ENCODE data around the gene MAGEB16. TPM values are rescaled to one million over a fixed set of nuclear protein-coding genes. Genes with fewer than 3 reads are reported as not detected.

MAGEB16 gene
- total RNA-seq, 2 donors from 2014 or later: not detected

GRCh38 chrX:35842674-35843073 is 44.5 kb downstream of the MAGEB16 start:
- TF ChIP-seq, protein P1, sequence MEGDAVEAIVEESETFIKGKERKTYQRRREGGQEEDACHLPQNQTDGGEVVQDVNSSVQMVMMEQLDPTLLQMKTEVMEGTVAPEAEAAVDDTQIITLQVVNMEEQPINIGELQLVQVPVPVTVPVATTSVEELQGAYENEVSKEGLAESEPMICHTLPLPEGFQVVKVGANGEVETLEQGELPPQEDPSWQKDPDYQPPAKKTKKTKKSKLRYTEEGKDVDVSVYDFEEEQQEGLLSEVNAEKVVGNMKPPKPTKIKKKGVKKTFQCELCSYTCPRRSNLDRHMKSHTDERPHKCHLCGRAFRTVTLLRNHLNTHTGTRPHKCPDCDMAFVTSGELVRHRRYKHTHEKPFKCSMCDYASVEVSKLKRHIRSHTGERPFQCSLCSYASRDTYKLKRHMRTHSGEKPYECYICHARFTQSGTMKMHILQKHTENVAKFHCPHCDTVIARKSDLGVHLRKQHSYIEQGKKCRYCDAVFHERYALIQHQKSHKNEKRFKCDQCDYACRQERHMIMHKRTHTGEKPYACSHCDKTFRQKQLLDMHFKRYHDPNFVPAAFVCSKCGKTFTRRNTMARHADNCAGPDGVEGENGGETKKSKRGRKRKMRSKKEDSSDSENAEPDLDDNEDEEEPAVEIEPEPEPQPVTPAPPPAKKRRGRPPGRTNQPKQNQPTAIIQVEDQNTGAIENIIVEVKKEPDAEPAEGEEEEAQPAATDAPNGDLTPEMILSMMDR (IDR thresholded peaks at IDR 0.05): no peak
- DNase-seq: no peak
- no peaks in the 10 kb centered on the region for H3K27me3 ChIP-seq
- no peaks in the 10 kb centered on the region for H3K9me3 ChIP-seq
- intact Hi-C loops (cut with DNase I): no loop called here
- H3K36me3 ChIP-seq: no peaks in the 10 kb centered on the region
- no peak overlapping the region for H3K9ac ChIP-seq (ENCODE audit: low read depth in 2 of 2, low read length in 2 of 2)
- H3K27ac ChIP-seq: no peak overlapping the region
- no peaks in the 10 kb centered on the region for H3K4me1 ChIP-seq
- H3K4me3 ChIP-seq: no peak overlapping the region

- Histone ChIP-seq H3K36me3 (no peaks in the 10 kb centered on the region), H3K4me1 (no peaks in the 10 kb centered on the region), H3K9ac (ENCODE audit: low read depth in 2 of 2, low read length in 2 of 2) (no peak overlapping the region), H3K27me3 (no peaks in the 10 kb centered on the region), H3K9me3 (no peaks in the 10 kb centered on the region), H3K4me3 (no peak overlapping the region), H3K27ac (no peak overlapping the region)
- TF ChIP-seq, protein P1 (IDR thresholded peaks at IDR 0.05): no peak
- no peak for DNase-seq
- intact Hi-C loops (cut with DNase I): no loop called here
Measured at GRCh38 chrX:35847736-35848135, 49.6 kb downstream of the MAGEB16 start.

Other genes starting within 250 kb of the MAGEB16 start
- not detected for gene CFAP47, start 121.4 kb downstream of the MAGEB16 start, total RNA-seq

Data from colonic mucosa (tissue), 4 donors.